OCI-LY7 (cell line): ENCODE data around the gene SMIM24. TPM values are rescaled to one million over a fixed set of nuclear protein-coding genes. Genes with fewer than 3 reads are reported as not detected.

Experiments
- BruUV-seq: library from RNA; stranded (reverse); fragments of 400-500 nt; replicated peaks from 2 replicates; lab custom pipeline; 2021; lab: Mats Ljungman, UMichigan
- CTCF ChIA-PET: fragments of 300-600 bp; sonication (Branson Sonifier 250); formaldehyde crosslinking; loops from one replicate; lab custom pipeline; 2022; ENCODE audit warnings: antibody characterized with exemption; ENCODE audit not compliant: unreplicated experiment; lab: Charles Lee
- POLR2A ChIA-PET: fragments of 300-600 bp; sonication (Branson Sonifier 250); formaldehyde crosslinking; loops from one replicate; lab custom pipeline; 2022; ENCODE audit warnings: antibody characterized with exemption; lab: Charles Lee
- DNase-seq: peaks from one replicate; pipeline ENCODE4 v3.0.0-alpha.2; 2015; ENCODE audit warnings: low spot score
- H2AFZ ChIP-seq: fragments of 200-600 bp; sonication (generic), shearing (Covaris generic); 2 replicates; pipeline ENCODE4 v1.6.1; 2014; ENCODE audit warnings: mild to moderate bottlenecking, antibody characterized with exemption, low read length, moderate library complexity
- H3K27ac ChIP-seq: fragments of 200-600 bp; sonication (generic); 2 replicates; pipeline ENCODE4 v1.5.1; 2014; ENCODE audit warnings: mixed run types, low read depth, mild to moderate bottlenecking, moderate library complexity, low read length, inconsistent platforms; ENCODE audit not compliant: poor library complexity, severe bottlenecking
- H3K36me3 ChIP-seq: fragments of 200-600 bp; sonication (generic); 2 replicates; pipeline ENCODE4 v1.6.1; 2014; ENCODE audit warnings: mild to moderate bottlenecking, antibody characterized with exemption, low read length, moderate library complexity, mixed read lengths; ENCODE audit not compliant: insufficient read depth
- H3K4me1 ChIP-seq: fragments of 200-600 bp; sonication (generic); 2 replicates; pipeline ENCODE4 v1.5.1; 2014; ENCODE audit warnings: mild to moderate bottlenecking, low read length; ENCODE audit not compliant: insufficient read depth, poor library complexity, severe bottlenecking
- H3K4me2 ChIP-seq: fragments of 200-600 bp; sonication (generic); 2 replicates; pipeline ENCODE4 v1.6.1; 2014; ENCODE audit warnings: mild to moderate bottlenecking, low read length
- H3K4me3 ChIP-seq: fragments of 200-600 bp; sonication (generic); 2 replicates; pipeline ENCODE4 v1.5.1; 2014; ENCODE audit warnings: mild to moderate bottlenecking, low read depth, low read length; ENCODE audit not compliant: poor library complexity, severe bottlenecking
- H3K79me2 ChIP-seq: fragments of 200-600 bp; sonication (generic); 2 replicates; pipeline ENCODE4 v1.6.1; 2016; ENCODE audit warnings: low read depth, mild to moderate bottlenecking, low read length, moderate library complexity, mixed read lengths; ENCODE audit not compliant: insufficient read depth
- H3K9me2 ChIP-seq: fragments of 200-600 bp; sonication (generic); 2 replicates; pipeline ENCODE4 v1.6.1; 2016; ENCODE audit warnings: mild to moderate bottlenecking, low read length, mixed read lengths; ENCODE audit not compliant: insufficient read depth
- H3K9me3 ChIP-seq: fragments of 200-600 bp; sonication (generic); 2 replicates; pipeline ENCODE4 v1.6.1; 2014; ENCODE audit warnings: mild to moderate bottlenecking, mixed run types, low read length, mixed read lengths
- H4K20me1 ChIP-seq: fragments of 200-600 bp; sonication (generic); 2 replicates; pipeline ENCODE4 v1.6.1; 2014; ENCODE audit warnings: mild to moderate bottlenecking, antibody characterized with exemption, low read length, moderate library complexity, mixed read lengths; ENCODE audit not compliant: insufficient read depth
- CTCF ChIP-seq: fragments of 200-600 bp; sonication (generic); conservative IDR thresholded peaks from 2 replicates; pipeline ENCODE4 v1.5.1; 2014; ENCODE audit warnings: mild to moderate bottlenecking, antibody characterized with exemption, low read length, moderate library complexity, mixed read lengths
- EZH2phosphoT487 ChIP-seq: fragments of 200-600 bp; sonication (generic); IDR thresholded peaks from 2 replicates; pipeline ENCODE4 v1.6.1; 2018; ENCODE audit warnings: low read depth, borderline replicate concordance, mild to moderate bottlenecking, mixed run types, antibody characterized with exemption, low read length, moderate library complexity, mixed read lengths
- intact Hi-C: fragments of 100-400 bp; cut with micrococcal nuclease; formaldehyde crosslinking; loops from one replicate; pipeline ENCODE4 v1.10.0; 2022; ENCODE audit not compliant: unreplicated experiment
- total RNA-seq, 2 experiments: library from RNA; depleted of rRNA in 1 of 2; stranded (reverse); fragments of >200 nt in 1 of 2; shearing (Covaris generic) in 1 of 2; gene quantifications; 2 replicates each; pipeline ENCODE4 v1.2.3, GENCODE V29; 2014 to 2022

Gene SMIM24
- total RNA-seq, 2 experiments from 2014 or later, result 6.8 to 9.9 TPM

GRCh38 chr19:3469638-3470499 is 10.5 kb downstream of the SMIM24 start:
- Histone ChIP-seq H3K4me1 (no peaks in the 10 kb centered on the region), H3K36me3 (no peaks in the 10 kb centered on the region), H3K27ac (no peak overlapping the region), H2AFZ (no peak overlapping the region), H3K9me2 (no peaks in the 10 kb centered on the region), H3K9me3 (no peaks in the 10 kb centered on the region), H4K20me1 (no peaks in the 10 kb centered on the region), H3K79me2 (no peaks in the 10 kb centered on the region), H3K4me2 (no peak overlapping the region), H3K4me3 (no peak overlapping the region)
- ChIA-PET POLR2A (no interaction called here), CTCF (no interaction called here)
- TF ChIP-seq CTCF (no peak), EZH2phosphoT487 (no peak)
- no TSS peak for BruUV-seq
- no peak for DNase-seq
- intact Hi-C loops, result no loop called here

GRCh38 chr19:3468211-3468610 is 12.1 kb downstream of the SMIM24 start:
- no peaks in the 10 kb centered on the region for H3K9me2 ChIP-seq
- no peak overlapping the region for H3K27ac ChIP-seq
- no peaks in the 10 kb centered on the region for H3K79me2 ChIP-seq
- ChIA-PET POLR2A (no interaction called here), CTCF (no interaction called here)
- H3K4me1 ChIP-seq, result no peaks in the 10 kb centered on the region
- no peaks in the 10 kb centered on the region for H4K20me1 ChIP-seq
- BruUV-seq, result no TSS peak
- H3K4me2 ChIP-seq, result no peak overlapping the region
- no peaks in the 10 kb centered on the region for H3K9me3 ChIP-seq
- intact Hi-C loops, result no loop called here
- TF ChIP-seq EZH2phosphoT487 (no peak), CTCF (no peak)
- H2AFZ ChIP-seq, result no peak overlapping the region
- no peak for DNase-seq
- H3K4me3 ChIP-seq, result no peak overlapping the region
- H3K36me3 ChIP-seq, result no peaks in the 10 kb centered on the region

- DNase-seq, result no peak
- no peaks in the 10 kb centered on the region for H3K36me3 ChIP-seq
- no TSS peak for BruUV-seq
- H3K4me1 ChIP-seq, result no peaks in the 10 kb centered on the region
- no peak overlapping the region for H3K27ac ChIP-seq
- no peak overlapping the region for H2AFZ ChIP-seq
- POLR2A ChIA-PET, result no interaction called here
- CTCF ChIA-PET, result no interaction called here
- no peaks in the 10 kb centered on the region for H3K79me2 ChIP-seq
- no peak overlapping the region for H3K4me2 ChIP-seq
- no peaks in the 10 kb centered on the region for H4K20me1 ChIP-seq
- no peaks in the 10 kb centered on the region for H3K9me3 ChIP-seq
- H3K9me2 ChIP-seq, result no peaks in the 10 kb centered on the region
- intact Hi-C loops, result no loop called here
- H3K4me3 ChIP-seq, result no peak overlapping the region
- TF ChIP-seq CTCF, result no peak
- no peak for TF ChIP-seq EZH2phosphoT487
Observed at GRCh38 chr19:3467437-3468198, 12.7 kb downstream of the SMIM24 start.
